ENCODE results near the gene ERMP1. TPM values are rescaled to one million over a fixed set of nuclear protein-coding genes. Genes with fewer than 3 reads are reported as not detected.

The ERMP1 gene
- total and polyA plus RNA-seq, 4 experiments from 2014 or later = 11.6 to 24.5 (median 17.6) TPM

GRCh38 chr9:5838884-5839571, 6.1 kb upstream of the ERMP1 start:
- Histone ChIP-seq H3K36me3 (ENCODE audit: insufficient read depth, low read length) (no peaks in the 10 kb centered on the region), H3K4me1 (ENCODE audit: insufficient read depth, low read length) (peaks cover 37% of the 10 kb centered on the region), H3K27ac (ENCODE audit: low read depth, low read length) (no peak overlapping the region), H3K27me3 (ENCODE audit: insufficient read depth, low read length) (no peaks in the 10 kb centered on the region), H3K9me3 (ENCODE audit: control insufficient read depth in 1 of 2, low read length in 2 of 2) (no peaks in the 10 kb centered on the region), H3K4me3 (ENCODE audit: low read length in 2 of 2) (no peak overlapping the region)
- Mint-ChIP-seq H3K27me3 (no peaks in the 10 kb centered on the region), H3K27ac (no peak overlapping the region), H3K36me3 (no peaks in the 10 kb centered on the region), H3K9me3 (no peaks in the 10 kb centered on the region), H3K4me3 (no peak overlapping the region), H3K4me1 (peaks cover 34 to 52% (median 41%) of the 10 kb centered on the region in 4 donors)
- no peak for DNase-seq
- CTCF ChIA-PET (ENCODE audit: partially characterized antibody) = interaction anchor here (1.2 kb wide), 1 partner anchor 30 kb away, joined by 3 read pairs; no protein-coding TSS in a partner anchor
- POLR2A ChIA-PET (ENCODE audit: partially characterized antibody) = no interaction called here
- intact Hi-C loops (cut with micrococcal nuclease) = no loop called here

- Mint-ChIP-seq H3K36me3 (peaks cover 0 to 7% of the 10 kb centered on the region in 2 donors), H3K9me3 (no peaks in the 10 kb centered on the region), H3K27ac (peak overlapping the region in 1 of 7 donors; percentile 12), H3K4me3 (peak overlapping the region in 1 of 8 donors; percentile 10), H3K4me1 (peaks cover 25 to 49% (median 33%) of the 10 kb centered on the region in 4 donors), H3K27me3 (no peaks in the 10 kb centered on the region)
- H3K4me1 ChIP-seq (ENCODE audit: insufficient read depth, low read length) = peaks cover 27% of the 10 kb centered on the region
- DNase-seq = no peak
- H3K4me3 ChIP-seq (ENCODE audit: low read length in 2 of 2) = no peak overlapping the region
- ChIA-PET POLR2A (ENCODE audit: partially characterized antibody) (interaction anchor here (7.6 kb wide), 1 partner anchor 7 kb away, joined by 97 read pairs; no protein-coding TSS in a partner anchor), CTCF (ENCODE audit: partially characterized antibody) (interaction anchor here (1.1 to 4.3 kb wide), 6 partner anchors 10 to 188 kb away, joined by 4 to 23 read pairs (median 6); no protein-coding TSS in a partner anchor)
- H3K36me3 ChIP-seq (ENCODE audit: insufficient read depth, low read length) = no peaks in the 10 kb centered on the region
- no peaks in the 10 kb centered on the region for H3K27me3 ChIP-seq (ENCODE audit: insufficient read depth, low read length)
- H3K27ac ChIP-seq (ENCODE audit: low read depth, low read length) = no peak overlapping the region
- intact Hi-C loops (cut with micrococcal nuclease) = no loop called here
- no peaks in the 10 kb centered on the region for H3K9me3 ChIP-seq (ENCODE audit: control insufficient read depth in 1 of 2, low read length in 2 of 2)
Measured at GRCh38 chr9:5835808-5836207, 2.9 kb upstream of the ERMP1 start.

DNA sequence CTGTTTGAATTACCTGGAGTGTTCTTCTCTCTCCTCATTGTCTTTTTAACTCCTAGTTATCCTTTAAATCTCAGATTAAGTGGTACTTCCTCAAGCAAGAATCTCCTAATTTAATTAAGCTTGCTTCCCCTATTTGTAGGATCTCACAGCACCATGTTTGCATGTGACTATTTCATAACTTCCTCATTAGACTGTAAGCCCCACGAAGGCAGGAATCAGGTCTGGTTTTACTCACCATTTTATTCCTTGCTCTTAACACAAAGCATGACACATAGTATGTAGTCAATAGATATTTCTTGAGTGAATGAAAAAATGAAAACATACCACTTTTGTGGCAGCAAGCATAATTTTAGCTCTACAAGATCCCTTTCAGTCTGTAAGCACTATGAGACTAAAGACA, 1.3 kb upstream of the ERMP1 start:
- Mint-ChIP-seq H3K4me1 (peaks cover 28 to 50% (median 36%) of the 10 kb centered on the region in 4 donors), H3K27me3 (no peaks in the 10 kb centered on the region), H3K27ac (peak overlapping the region in 5 of 7 donors; percentile 40 to 91 (median 63)), H3K4me3 (peak overlapping the region in 6 of 8 donors; percentile 27 to 80 (median 52)), H3K36me3 (peaks cover 0 to 9% of the 10 kb centered on the region in 2 donors), H3K9me3 (no peaks in the 10 kb centered on the region)
- no peaks in the 10 kb centered on the region for H3K36me3 ChIP-seq (ENCODE audit: insufficient read depth, low read length)
- ChIA-PET CTCF (ENCODE audit: partially characterized antibody) (interaction anchor here (0.6 to 6.3 kb wide), 11 partner anchors 8 to 206 kb away, joined by 3 to 89 read pairs (median 10); no protein-coding TSS in a partner anchor), POLR2A (ENCODE audit: partially characterized antibody) (interaction anchor here (0.7 to 7.6 kb wide), 3 partner anchors 9 to 206 kb away, joined by 3 to 97 read pairs (median 25); partner anchors contain the start of gene RIC1)
- no peaks in the 10 kb centered on the region for H3K9me3 ChIP-seq (ENCODE audit: control insufficient read depth in 1 of 2, low read length in 2 of 2)
- no peak overlapping the region for H3K4me3 ChIP-seq (ENCODE audit: low read length in 2 of 2)
- no peaks in the 10 kb centered on the region for H3K27me3 ChIP-seq (ENCODE audit: insufficient read depth, low read length)
- H3K4me1 ChIP-seq (ENCODE audit: insufficient read depth, low read length) = peaks cover 39% of the 10 kb centered on the region
- no peak for DNase-seq
- H3K27ac ChIP-seq (ENCODE audit: low read depth, low read length) = no peak overlapping the region
- intact Hi-C loops (cut with micrococcal nuclease) = loop anchor here (5.0 kb wide), 3 partner anchors 33 to 53 kb away; no protein-coding TSS in a partner anchor

GRCh38 chr9:5832071-5832537, 813 bp downstream of the ERMP1 start:
- H3K36me3 Mint-ChIP-seq = peaks cover 5 to 19% of the 10 kb centered on the region in 2 donors
- ChIA-PET CTCF (ENCODE audit: partially characterized antibody) (interaction anchor here (0.6 to 6.3 kb wide), 23 partner anchors 10 to 222 kb away, joined by 3 to 89 read pairs (median 6); no protein-coding TSS in a partner anchor), POLR2A (ENCODE audit: partially characterized antibody) (interaction anchor here (0.6 to 7.6 kb wide), 14 partner anchors 8 to 1073 kb away, joined by 3 to 97 read pairs (median 5); partner anchors contain the start of genes CD274 and RIC1)
- H3K27ac Mint-ChIP-seq = peak overlapping the region; percentile 70 to 92 (median 90)
- peaks cover 43% of the 10 kb centered on the region for H3K4me1 ChIP-seq (ENCODE audit: insufficient read depth, low read length)
- peak overlapping the region; percentile 53 for H3K27ac ChIP-seq (ENCODE audit: low read depth, low read length)
- no peaks in the 10 kb centered on the region for H3K9me3 ChIP-seq (ENCODE audit: control insufficient read depth in 1 of 2, low read length in 2 of 2)
- peak overlapping the region; percentile 91 to 98 (median 96) for H3K4me3 Mint-ChIP-seq
- peak overlapping the region; percentile 72 to 93 for H3K4me3 ChIP-seq (ENCODE audit: low read length in 2 of 2)
- H3K27me3 ChIP-seq (ENCODE audit: insufficient read depth, low read length) = no peaks in the 10 kb centered on the region
- peaks cover 33 to 58% (median 43%) of the 10 kb centered on the region in 4 donors for H3K4me1 Mint-ChIP-seq
- intact Hi-C loops (cut with micrococcal nuclease) = loop anchor here (2.0 to 5.0 kb wide), 5 partner anchors 35 to 847 kb away; partner anchors contain the start of genes JAK2 and RIC1
- H3K27me3 Mint-ChIP-seq = no peaks in the 10 kb centered on the region
- H3K9me3 Mint-ChIP-seq = no peaks in the 10 kb centered on the region
- no peaks in the 10 kb centered on the region for H3K36me3 ChIP-seq (ENCODE audit: insufficient read depth, low read length)
- peak in 3 of 5 donors; percentile 19 to 40 (median 26) for DNase-seq

- H3K27me3 ChIP-seq (ENCODE audit: insufficient read depth, low read length) = no peaks in the 10 kb centered on the region
- intact Hi-C loops (cut with micrococcal nuclease) = no loop called here
- H3K9me3 Mint-ChIP-seq = no peaks in the 10 kb centered on the region
- H3K4me3 ChIP-seq (ENCODE audit: low read length in 2 of 2) = no peak overlapping the region
- no peak overlapping the region for H3K27ac ChIP-seq (ENCODE audit: low read depth, low read length)
- H3K9me3 ChIP-seq (ENCODE audit: control insufficient read depth in 1 of 2, low read length in 2 of 2) = no peaks in the 10 kb centered on the region
- peaks cover 5% of the 10 kb centered on the region for H3K36me3 ChIP-seq (ENCODE audit: insufficient read depth, low read length)
- H3K36me3 Mint-ChIP-seq = peaks cover 16 to 40% of the 10 kb centered on the region in 2 donors
- POLR2A ChIA-PET (ENCODE audit: partially characterized antibody) = no interaction called here
- H3K27me3 Mint-ChIP-seq = no peaks in the 10 kb centered on the region
- no peak overlapping the region for H3K4me3 Mint-ChIP-seq
- peaks cover 29 to 43% (median 36%) of the 10 kb centered on the region in 4 donors for H3K4me1 Mint-ChIP-seq
- H3K4me1 ChIP-seq (ENCODE audit: insufficient read depth, low read length) = peaks cover 41% of the 10 kb centered on the region
- peak overlapping the region in 6 of 7 donors; percentile 8 to 63 (median 28) for H3K27ac Mint-ChIP-seq
- no peak for DNase-seq
- CTCF ChIA-PET (ENCODE audit: partially characterized antibody) = interaction anchor here (0.7 to 2.4 kb wide), 3 partner anchors 10 to 225 kb away, joined by 3 to 8 read pairs (median 4); no protein-coding TSS in a partner anchor
Measured at GRCh38 chr9:5825895-5826622, 6.9 kb downstream of the ERMP1 start.

DNA sequence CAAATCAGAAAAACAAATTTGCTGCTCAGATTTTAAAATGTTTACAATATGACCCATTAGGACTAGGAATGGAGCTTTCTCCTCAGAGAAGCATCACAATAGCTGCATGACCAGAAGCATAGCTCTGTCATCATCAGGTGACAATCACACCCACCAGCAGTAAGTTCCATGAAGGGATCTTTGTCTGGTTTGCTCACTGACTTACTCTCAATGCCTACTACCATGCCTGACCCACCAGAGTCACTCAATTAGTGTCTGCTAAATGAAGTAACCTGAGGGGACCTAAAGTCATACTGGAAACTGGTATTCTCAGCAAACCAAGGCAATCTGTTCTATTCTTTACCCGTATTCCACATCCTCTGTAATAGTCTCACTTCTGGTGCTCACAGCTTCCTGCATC, 7.7 kb downstream of the ERMP1 start:
- no peak for DNase-seq
- H3K27ac ChIP-seq (ENCODE audit: low read depth, low read length) = no peak overlapping the region
- no peaks in the 10 kb centered on the region for H3K9me3 ChIP-seq (ENCODE audit: control insufficient read depth in 1 of 2, low read length in 2 of 2)
- ChIA-PET POLR2A (ENCODE audit: partially characterized antibody) (no interaction called here), CTCF (ENCODE audit: partially characterized antibody) (interaction anchor here (2.4 kb wide), 1 partner anchor 61 kb away, joined by 8 read pairs; no protein-coding TSS in a partner anchor)
- no peaks in the 10 kb centered on the region for H3K27me3 ChIP-seq (ENCODE audit: insufficient read depth, low read length)
- H3K36me3 ChIP-seq (ENCODE audit: insufficient read depth, low read length) = peaks cover 5% of the 10 kb centered on the region
- H3K9me3 Mint-ChIP-seq = no peaks in the 10 kb centered on the region
- intact Hi-C loops (cut with micrococcal nuclease) = no loop called here
- H3K36me3 Mint-ChIP-seq = peaks cover 22 to 45% of the 10 kb centered on the region in 2 donors
- no peak overlapping the region for H3K4me3 Mint-ChIP-seq
- H3K27me3 Mint-ChIP-seq = no peaks in the 10 kb centered on the region
- no peak overlapping the region for H3K4me3 ChIP-seq (ENCODE audit: low read length in 2 of 2)
- H3K4me1 ChIP-seq (ENCODE audit: insufficient read depth, low read length) = peaks cover 32% of the 10 kb centered on the region
- peak overlapping the region in 3 of 7 donors; percentile 11 to 47 (median 25) for H3K27ac Mint-ChIP-seq
- H3K4me1 Mint-ChIP-seq = peaks cover 23 to 35% (median 29%) of the 10 kb centered on the region in 4 donors

All from CD4-positive, alpha-beta memory T cell (primary cell).